Embryonic facial prominence (tissue), 1 donor: ENCODE measurements around the gene LAMTOR2.
A peak's percentile ranks its signal among the peaks of the same experiment; 100 is the strongest.
"Not testable (repeated sequence)": the region's sequence is repeated elsewhere in the genome, so short reads cannot be mapped to it uniquely, and the experiment has no call there.

Experiments used
- DNase-seq: peaks from one replicate; pipeline ENCODE4 v3.0.0-alpha.2; 2016; ENCODE audit errors: extremely low spot score

The LAMTOR2 gene

DNA sequence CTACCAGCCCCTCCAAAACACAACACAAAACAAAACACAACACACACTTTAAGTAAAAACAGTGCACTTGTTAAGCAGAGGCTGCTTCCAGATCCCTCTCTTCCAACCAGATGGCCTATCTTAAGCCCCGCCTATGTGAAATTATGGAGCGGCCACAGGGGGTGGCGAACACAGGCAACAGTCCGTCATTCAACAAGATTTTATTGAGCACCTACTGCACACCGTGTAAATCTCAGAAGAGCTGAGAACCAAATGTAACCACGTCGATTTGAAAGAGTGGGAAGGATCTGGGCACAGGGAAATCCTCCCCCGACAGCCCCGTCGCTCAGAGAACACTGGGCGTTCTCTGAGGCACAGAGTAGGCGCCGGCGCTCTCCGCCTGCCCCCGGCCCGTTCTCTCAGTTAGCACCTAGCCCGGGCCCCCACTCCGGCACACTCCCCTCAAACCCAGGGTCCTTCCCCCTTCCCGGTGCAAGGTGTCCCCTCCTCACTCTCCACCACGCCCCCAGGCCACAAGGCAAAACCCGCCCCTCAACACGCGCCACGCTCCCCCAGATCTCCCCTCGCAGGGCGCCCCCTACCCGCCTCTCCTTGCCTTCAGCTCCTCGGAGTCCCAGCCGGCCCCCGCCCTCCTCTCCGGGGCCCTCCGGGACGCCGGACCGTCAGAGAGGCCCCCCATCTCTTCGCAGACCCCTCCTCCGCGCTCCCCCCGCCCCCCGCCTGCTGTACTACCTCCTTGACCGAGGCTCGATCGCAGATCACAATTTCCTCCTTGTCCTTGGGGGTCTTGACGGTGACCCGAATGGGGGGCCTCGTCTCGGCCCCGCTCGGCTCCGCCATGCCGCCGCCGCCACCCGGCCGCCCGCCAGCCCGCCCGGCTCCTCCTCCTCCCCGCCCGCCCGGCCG is 1.5 kb upstream of the LAMTOR2 start:
- DNase-seq = peak; percentile 54

DNA sequence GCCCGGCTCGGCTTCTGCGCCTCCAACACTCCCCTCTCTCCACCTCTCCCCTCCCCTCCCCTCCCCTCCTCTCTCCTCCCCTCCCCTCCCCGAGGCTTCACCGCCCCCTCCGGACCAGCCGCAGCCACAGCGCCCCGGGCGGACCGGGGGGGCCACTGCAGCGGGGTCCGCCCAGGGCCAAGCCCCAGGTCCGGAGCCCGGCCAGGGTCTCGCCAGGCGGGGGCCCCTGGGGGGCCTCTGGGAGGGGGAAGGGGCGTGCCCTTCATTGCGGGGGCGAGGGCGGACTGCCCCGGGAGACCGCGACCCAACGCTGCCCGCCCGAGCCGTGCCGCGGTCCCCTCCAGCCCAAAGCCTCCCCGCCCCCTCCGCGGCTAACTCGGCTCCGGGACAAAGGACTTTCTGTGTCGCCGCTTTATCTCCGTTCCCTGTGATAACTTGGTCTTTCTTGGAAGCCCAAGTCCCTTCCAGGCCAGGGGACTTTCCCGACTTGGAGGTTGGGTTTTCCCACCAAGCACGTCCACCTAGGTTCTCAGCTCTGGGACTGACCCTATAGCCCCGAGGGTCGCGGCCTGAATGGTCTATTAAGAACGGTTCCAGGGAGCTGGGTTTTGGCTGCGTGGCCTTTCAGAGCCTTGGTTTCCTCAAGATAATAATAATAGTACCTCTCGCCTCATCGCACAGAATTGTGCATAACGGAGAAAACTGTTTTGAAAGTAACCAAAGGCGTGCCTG is 648 bp upstream of the LAMTOR2 start, which contains the start of gene UBQLN4:
UBQLN4 (minus strand) TSS at position 31 of the 732 bp plus-strand sequence. CDS start 97 bp downstream, outside the sequence.
- peak; percentile 73 for DNase-seq

DNA sequence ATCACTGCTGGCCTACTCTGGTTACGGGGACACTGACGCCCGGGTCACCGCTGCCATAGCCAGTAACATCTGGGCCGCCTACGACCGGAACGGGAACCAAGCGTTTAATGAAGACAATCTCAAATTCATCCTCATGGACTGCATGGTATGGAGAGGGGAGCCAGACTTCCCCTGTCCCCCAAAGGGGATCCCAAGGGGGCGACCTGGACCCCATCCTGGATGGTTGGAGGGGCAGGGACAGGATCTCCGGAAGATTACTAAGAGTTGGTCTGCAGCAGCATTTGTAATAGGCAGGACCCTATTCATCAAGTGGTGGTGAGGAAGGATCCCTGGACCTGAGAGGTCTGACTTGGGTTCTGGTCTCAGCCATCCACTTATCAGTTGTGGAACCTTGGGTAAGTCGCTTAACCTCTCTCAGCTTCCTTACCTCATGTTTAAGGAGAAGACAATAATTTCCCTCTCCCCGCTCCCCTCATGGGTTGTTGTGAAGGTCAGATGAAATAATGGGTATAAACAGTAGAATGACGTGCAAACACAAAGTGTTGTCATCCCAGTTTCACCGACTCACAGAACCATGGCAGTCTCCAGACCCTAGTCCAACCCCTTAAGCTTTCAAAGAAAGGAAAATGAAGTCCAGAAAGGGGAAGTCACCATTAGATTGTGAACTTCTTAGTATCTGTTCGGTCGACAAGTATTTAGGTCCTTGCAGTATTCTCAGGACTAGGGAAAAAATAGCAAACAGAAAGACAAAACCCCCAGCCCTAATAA is 883 bp downstream of the LAMTOR2 start:
- no peak for DNase-seq

DNA sequence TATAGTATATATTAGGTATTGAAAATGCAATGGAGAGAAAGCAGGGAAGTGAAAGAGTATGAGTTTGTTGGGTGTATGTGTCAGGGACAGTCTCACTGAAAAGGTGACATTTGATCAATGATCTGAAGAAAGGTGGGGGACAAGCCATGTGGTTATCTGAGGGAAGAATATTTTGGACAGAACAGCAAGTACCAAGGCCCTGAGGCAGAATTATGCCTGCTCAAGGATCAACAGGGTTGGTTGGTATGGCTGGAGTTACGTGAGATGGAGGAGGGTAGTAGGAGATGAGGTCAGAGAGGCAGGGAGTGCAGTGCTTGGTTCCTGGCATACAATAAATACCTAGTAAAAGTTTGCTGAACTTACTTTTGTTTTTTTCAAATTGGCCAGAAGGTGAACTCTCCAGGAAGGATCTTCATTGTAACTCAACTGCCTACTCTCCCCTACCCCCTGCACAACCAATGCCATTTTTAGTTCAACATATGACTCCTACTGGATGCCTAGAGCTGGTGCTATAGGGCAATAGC is 1.8 kb downstream of the LAMTOR2 start:
- DNase-seq = no peak

DNA sequence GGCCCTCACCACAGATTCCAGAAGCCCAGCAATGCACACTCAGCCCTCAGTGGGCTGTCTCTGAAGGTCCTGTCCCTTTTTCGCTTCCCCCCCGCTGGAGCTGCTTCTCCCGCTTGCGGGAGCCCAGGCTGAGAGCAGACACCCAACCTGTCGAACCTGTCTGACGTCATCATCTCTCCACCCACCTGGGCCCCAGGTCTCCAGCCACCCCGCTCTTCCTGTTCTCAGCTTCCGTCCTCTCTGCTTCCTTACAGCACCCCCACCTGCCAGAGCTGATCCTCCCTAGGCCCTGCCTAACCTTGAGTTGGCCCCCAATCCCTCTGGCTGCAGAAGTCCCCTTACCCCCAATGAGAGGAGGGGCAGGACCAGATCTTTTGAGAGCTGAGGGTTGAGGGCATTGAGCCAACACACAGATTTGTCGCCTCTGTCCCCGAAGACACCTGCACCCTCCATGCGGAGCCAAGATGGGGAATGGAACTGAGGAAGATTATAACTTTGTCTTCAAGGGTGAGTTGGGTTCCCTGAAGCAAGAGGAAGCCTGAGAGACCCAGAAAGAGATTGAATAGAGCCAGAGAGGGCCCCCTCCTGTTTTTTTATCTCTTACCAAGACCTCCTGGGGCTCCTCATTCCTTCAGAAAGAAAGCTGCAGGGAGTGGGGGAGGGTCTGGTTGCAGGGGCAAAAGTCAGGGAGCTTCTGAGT is 6.5 kb downstream of the LAMTOR2 start, which contains the start of gene RAB25:
RAB25 (plus strand) TSS at position 224 of the 700 bp plus-strand sequence; CDS start at position 465, 241 bp downstream.
- DNase-seq = no peak

DNA sequence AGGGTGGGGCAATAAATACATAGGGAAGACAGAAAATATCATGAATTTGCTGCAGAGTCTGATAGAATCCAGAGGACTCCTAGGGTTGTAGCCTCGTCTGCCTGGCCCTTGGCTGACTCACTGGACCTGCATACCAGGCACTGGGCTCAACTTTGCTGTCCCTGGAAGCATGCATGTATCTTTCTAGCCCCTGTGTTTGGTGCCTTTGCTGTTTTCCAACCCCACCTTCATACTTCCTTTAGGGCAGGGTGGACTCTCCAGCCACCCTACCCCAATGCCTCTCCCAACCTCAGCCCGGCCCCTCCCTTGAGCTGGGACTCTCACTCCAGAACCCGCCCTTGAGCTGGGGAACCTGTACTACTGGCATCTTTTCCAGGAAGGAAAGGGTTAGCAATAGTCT is 7.6 kb downstream of the LAMTOR2 start:
- DNase-seq = no peak

DNA sequence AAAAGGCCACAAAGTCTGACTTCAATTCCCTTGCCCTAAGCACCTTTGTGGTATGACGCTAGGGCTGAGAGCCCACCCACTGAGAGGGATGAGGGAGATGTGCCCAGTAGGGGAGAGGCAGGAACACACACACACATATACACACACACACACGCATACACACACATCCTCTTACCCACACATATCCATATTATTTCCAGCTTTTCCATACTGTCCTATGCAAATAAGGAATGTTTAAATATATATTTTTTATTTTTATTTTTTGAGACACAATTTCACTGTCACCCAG is 9.4 kb downstream of the LAMTOR2 start:
- DNase-seq = no peak

DNA sequence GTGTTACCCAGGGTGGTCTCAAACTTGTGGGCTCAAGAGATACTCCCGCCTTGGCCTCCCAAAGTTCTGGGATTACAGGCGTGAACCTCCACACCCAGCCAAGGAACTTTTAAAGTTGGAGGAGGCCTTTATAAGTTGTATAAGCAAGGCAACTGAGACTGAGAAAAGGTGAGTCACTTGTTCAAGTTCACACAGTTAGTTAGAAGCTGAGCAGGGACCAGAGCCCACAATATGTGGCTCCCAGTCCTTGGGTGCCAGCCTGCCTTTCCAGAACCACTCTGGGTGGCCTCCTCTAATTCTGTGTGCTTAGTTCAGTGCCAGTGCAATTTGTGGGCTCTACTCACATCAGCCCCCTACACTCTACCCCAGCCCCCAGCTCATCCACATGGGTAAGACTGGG is 10.0 kb downstream of the LAMTOR2 start:
- DNase-seq = no peak

DNA sequence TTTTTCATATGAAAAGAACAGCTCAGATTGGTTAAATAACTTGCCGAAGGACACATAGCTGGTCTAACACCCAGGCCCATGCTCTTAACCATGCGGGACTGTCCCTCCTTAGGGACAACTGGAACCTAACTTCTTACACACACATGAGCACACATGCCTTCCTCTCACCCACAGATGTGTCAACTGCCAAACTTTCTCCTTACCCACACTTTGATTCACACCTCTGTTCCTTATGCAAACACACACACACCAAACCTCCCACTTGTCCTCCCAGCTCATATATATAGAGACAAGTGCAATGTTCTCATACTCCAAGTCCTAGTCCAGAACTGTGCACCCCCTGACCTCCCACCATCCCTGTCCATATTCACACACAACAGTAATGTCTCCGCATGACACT is 10.6 kb downstream of the LAMTOR2 start:
- no peak for DNase-seq

DNA sequence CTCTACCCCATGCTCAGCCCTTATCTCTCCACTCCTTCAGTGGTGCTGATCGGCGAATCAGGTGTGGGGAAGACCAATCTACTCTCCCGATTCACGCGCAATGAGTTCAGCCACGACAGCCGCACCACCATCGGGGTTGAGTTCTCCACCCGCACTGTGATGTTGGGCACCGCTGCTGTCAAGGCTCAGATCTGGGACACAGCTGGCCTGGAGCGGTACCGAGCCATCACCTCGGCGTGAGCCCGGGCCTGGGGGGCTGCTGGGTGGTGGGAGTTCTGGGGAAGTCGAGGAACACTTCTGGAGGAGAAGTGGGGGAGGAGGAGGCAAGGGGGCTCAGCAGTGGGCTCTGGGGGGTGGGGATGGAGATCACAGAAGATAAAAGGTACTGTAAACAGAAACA is 11.3 kb downstream of the LAMTOR2 start:
- no peak for DNase-seq

DNA sequence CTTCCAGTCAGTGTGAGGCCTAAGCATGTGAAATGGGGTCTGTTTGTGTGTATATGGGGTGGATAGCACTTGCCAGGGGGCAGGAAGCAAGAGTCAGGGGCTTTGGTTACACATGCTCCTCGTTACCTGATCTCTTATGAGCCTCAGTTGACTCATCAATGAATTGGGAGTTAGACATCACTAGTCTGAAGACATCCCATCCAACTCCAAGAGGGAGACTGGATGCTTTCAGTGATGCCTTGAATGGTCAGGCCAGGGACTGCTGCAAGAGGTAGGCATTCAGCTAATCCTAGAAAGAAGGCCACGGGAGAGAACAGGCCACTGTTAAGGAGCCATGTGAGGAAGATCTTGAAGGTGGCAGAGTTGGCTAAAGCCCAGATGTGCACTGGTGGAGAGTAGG is 12.7 kb downstream of the LAMTOR2 start:
- no peak for DNase-seq

DNA sequence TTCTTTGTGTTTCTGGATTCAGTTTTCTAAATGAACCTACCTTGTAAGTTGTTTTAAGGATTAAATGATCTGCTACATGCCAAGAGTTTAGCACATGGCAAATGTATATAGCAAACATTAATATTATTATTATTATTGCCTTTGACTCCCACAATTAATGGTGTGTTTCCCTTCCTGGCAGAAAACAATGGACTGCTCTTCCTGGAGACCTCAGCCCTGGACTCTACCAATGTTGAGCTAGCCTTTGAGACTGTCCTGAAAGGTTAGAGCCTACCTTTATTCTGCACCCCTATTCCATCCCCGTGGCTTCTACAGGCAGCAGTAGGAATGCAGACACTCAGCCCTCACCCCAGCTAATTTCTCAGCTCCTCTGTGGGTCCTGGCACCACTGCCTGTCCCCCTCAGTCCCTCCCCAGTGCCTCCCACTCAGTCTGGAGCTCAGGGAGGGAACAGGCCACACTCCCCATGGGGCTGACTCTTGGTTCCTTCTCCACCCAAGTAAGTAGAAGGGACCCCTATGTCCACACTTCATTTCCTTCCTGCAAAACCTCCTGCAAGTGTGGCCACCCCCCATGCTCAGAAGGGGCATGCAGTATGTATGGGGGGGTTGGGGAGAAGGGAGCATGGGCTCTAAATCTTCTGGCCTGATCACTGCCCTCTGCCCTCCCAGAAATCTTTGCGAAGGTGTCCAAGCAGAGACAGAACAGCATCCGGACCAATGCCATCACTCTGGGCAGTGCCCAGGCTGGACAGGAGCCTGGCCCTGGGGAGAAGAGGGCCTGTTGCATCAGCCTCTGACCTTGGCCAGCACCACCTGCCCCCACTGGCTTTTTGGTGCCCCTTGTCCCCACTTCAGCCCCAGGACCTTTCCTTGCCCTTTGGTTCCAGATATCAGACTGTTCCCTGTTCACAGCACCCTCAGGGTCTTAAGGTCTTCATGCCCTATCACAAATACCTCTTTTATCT is 15.2 kb downstream of the LAMTOR2 start:
- no peak for DNase-seq

DNA sequence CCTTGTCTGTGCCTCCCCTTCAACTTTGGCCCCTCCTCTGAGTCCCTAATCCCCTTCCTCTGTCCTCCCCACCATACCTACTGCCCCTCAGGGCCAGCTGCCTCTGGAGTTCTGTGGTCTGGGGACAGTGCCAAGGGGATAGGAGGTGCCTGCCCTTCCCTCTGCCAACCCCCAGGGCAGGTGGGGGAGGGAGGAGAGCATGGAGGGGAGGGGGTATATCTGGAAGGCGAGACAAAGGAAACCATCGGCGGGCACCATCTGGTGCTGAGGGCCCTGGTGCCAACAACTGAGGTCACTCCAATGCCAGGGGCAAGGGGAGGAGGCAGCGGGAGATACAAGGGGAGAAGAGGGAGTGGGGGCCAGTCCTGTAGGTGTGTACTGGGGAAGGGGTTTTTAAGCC is 16.0 kb downstream of the LAMTOR2 start:
- DNase-seq = no peak

DNA sequence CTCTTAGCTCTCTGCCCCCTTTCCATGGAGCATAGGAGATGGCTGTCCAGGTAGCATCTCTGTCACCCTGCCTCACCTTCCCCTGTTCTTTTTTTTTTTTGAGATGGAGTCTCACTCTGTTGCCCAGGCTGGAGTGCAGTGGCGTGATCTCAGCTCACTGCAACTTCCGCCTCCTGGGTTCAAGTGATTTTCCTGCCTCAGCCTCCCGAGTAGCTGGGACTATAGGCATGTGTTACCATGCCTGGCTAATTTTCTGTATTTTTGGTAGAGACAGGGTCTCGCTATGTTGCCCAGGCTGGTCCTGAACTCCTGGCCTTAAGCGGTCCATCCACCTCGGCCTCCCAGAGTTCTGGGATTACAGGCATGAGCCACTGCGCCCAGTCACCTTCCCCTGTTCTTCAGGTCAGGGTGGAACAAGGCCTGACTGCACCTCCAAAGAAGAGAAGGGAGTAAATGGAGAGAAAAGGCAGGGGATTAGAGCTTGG is 16.8 kb downstream of the LAMTOR2 start:
- not testable (repeated sequence) for DNase-seq

DNA sequence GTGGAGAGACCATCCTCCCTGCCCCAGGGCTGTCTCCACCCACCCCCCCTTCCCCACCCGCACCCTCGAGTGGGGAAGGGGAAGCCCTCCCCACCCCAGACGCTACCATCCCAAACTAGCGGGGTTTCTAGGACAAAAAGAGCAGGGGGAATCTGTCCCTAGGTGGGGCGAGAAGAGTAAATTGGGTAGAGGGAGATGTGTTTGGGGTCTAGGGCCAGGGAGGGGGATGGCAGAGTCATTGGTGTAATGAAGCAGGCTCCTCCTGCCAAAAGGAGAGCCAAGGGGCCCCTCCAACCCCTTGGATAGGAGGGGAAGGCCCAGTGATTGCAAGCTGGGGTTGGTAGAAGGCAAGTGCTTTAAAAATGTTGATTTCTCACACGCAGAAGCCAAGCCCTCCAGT is 17.7 kb downstream of the LAMTOR2 start:
- DNase-seq = no peak

DNA sequence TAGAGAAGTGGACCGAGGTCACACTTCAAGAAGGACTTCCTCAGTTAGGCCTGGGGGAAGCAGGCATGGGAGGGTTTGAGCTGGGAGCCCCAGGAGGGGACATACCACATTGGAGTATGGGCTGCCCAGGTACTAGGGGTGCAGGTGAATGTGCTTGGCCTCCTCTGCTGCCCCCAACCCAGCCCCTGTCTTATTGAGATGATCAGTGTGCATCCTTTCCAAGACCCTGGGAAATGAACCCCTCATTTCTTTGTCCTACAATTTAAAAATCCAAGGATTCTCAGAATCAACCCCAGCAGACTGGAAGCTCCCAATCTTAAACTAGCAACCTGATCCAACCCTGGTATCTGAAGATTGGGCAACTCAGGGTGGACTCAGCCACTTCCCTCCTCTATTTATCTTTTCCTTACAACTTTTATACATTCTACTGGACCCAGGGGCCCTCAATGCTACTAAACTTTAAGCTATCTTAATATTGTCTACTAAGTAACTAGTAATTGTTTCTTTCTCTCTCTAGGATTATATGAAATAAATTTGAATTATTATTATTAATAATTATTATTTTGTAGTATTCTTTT is 18.6 kb downstream of the LAMTOR2 start:
- DNase-seq = no peak

DNA sequence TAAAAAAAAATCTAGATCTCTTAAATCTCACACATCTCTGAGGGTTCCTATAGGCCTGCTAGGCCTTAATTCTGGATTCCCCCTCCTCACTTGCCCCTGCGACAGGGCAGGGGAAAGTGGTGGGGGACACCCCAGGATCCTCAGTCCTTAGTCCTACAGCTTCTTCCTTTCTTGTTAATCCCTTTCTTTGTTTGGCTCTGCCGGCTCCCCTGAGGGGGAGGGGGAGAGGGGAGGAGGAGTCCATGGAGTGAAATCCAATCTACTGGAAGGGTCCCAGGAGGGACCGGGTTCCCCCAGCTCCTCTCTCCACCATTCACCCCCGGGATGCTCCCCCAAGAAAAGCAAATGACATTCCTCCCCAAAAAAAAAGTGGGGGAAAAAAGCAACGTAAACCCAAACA is 19.2 kb downstream of the LAMTOR2 start:
- no peak for DNase-seq

DNA sequence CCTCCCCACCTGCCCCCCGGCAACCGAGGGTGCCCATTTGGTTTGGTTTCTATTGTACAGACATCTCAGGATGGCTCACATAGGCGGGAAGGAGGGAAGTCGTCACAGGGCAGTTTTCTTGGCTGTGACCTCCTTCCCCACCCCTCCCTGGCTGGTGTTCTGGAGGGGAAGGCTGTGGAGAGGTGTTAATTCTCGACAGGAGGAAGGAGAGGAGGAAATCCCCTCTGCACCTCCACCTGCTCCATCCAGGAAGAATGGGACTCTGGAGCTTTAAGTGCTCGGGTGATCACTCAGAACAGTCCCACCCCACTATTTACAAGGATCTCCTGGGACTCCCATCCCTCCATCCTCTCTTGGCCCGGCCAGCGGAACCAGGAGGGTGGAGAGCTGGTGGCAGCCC is 20.1 kb downstream of the LAMTOR2 start:
- DNase-seq = no peak

DNA sequence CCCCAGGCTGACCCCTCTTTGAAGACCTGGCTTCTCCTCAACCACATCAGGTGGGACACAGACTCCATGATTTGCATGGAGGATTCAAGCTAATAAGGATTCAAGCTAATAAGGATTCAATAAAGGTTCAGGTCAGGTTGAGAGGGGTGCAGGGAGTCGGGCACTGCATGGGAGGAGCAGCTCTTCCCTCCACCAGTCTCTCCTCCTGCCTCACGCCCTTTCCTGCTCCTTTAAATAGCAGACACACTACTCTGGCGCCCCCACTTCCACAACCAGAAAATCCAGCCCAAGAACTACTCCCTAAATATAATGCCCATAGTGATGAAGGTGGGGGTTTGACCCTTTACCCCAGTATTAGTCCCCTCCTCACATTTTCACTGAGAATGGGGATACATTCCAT is 20.6 kb downstream of the LAMTOR2 start:
- no peak for DNase-seq

DNA sequence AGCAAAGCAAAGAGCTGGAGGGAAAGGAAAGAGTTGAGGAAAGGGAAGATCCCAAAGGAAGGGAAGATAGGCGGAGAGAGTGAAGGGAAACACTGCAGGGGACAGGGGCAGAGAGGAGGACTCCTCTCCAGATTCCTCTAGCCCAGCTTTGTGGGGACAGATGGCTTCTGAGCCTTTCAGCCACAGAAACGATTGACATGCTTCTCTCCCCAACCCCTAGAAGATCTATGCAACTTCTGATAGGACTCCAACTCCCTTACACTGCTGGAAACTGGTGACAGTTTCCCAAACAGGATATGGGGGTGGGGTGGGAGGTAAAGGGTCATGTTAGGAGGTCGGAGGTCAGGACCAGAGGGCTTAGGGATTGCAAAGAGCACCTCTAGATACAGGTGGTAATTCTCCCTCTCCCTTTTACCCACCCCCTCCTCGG is 21.2 kb downstream of the LAMTOR2 start:
- no peak for DNase-seq
